Gastroesophageal sphincter (tissue), 4 donors: ENCODE results near the gene PTPRJ. TPM values are rescaled to one million over a fixed set of nuclear protein-coding genes. Genes with fewer than 3 reads are reported as not detected.

Experiments
- ATAC-seq: fragments of 150-250 bp; one replicate; pipeline ENCODE4 v1.9.1; 2016; ENCODE audit warnings: mild to moderate bottlenecking, moderate library complexity
- H3K27ac ChIP-seq, 4 donors: fragments of 200-600 bp; sonication (generic) in 3 of 4; 1 replicate in 3 of 4; 2 replicates in 1 of 4; pipeline ENCODE4 v1.5.1; 2016 to 2019
- H3K27me3 ChIP-seq: fragments of 200-600 bp; sonication (generic); one replicate; pipeline ENCODE4 v1.5.1; 2019
- H3K36me3 ChIP-seq, 2 donors: fragments of 200-600 bp; sonication (generic); one replicate each; pipeline ENCODE4 v1.5.1; 2019; ENCODE audit warnings: control low read depth in 1 of 2
- H3K4me1 ChIP-seq, 3 donors: fragments of 200-600 bp; sonication (generic); 1 replicate in 2 of 3; 2 replicates in 1 of 3; pipeline ENCODE4 v1.5.1; 2016 to 2019; ENCODE audit warnings: control low read depth in 2 of 3
- H3K4me3 ChIP-seq, 2 donors: fragments of 200-600 bp; sonication (generic); one replicate each; pipeline ENCODE4 v1.5.1; 2019; ENCODE audit warnings: mild to moderate bottlenecking in 1 of 2, moderate library complexity in 1 of 2
- H3K9me3 ChIP-seq, 3 donors: fragments of 200-600 bp; sonication (generic); one replicate each; pipeline ENCODE4 v1.5.1; 2017 to 2019; ENCODE audit warnings: control low read depth in 2 of 3
- EP300 ChIP-seq: sonication (generic); formaldehyde crosslinking; IDR thresholded peaks from one replicate; pipeline ENCODE4 v1.6.1; 2017; ENCODE audit warnings: antibody characterized with exemption, mild to moderate bottlenecking
- POLR2A ChIP-seq, 2 donors: fragments of 450-650 bp; IDR thresholded peaks; one replicate each; pipeline ENCODE4 v1.6.1; 2017; ENCODE audit warnings: antibody characterized with exemption in 2 of 2, mild to moderate bottlenecking in 2 of 2, moderate library complexity in 1 of 2
- POLR2AphosphoS5 ChIP-seq: sonication (generic); formaldehyde crosslinking; IDR thresholded peaks from one replicate; pipeline ENCODE4 v1.6.1; 2017; ENCODE audit warnings: antibody characterized with exemption
- WGBS, 2 donors: methylation state at CpG; one replicate each; pipeline ENCODE4 v1.1.5; 2018; ENCODE audit warnings: low coverage in 1 of 2; 5-methylcytosine and 5-hydroxymethylcytosine counted together
- total RNA-seq, 4 donors: library from RNA; depleted of rRNA; stranded (reverse); fragments of >200 nt; gene quantifications; one replicate each; pipeline ENCODE4 v1.1.0, GENCODE V29; 2016
- TF ChIP-seq, protein P1 (sequence below), 4 experiments: fragments of 200-600 bp in 2 of 4; fragments of 450-650 bp in 2 of 4; sonication (generic) in 1 of 4; IDR thresholded peaks; one replicate each; pipeline ENCODE4 v1.5.1; 2017 to 2019; ENCODE audit warnings: antibody characterized with exemption in 4 of 4, mild to moderate bottlenecking in 2 of 4, moderate library complexity in 2 of 4

The PTPRJ gene
- total RNA-seq, 4 donors from 2014 or later = 5.4 to 13.5 (median 10.5) TPM

- Histone ChIP-seq H3K27ac (no peak overlapping the region), H3K4me1 (peaks cover 0 to 41% (median 15%) of the 10 kb centered on the region in 3 donors)
Observed at GRCh38 chr11:48003926-48004325, 23.6 kb downstream of the PTPRJ start.

DNA sequence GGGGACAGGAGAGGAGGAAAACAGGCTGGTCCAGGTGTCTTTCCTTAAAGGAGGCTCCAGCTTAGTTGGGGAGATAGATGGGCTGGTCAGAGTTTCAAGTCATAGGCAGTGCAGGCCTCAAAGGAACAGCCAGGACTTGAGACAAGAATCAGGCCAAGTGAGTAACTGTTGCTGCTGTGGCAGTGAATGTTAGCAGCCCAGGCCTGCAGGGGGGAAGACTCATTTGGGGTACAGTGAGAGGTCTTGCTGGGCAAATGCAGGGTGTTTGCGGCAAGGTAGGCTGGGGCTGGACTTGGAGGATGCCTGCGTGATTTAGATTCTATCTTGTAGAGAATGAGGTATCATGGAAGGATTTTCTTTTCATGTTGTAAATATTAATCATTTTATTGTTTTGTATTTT is 24.1 kb downstream of the PTPRJ start:
- WGBS, 2 donors = 87 to 94% methylated on average over 2 of the region's 2 CpGs
- Histone ChIP-seq H3K4me1 (peaks cover 0 to 41% (median 15%) of the 10 kb centered on the region in 3 donors), H3K9me3 (no peaks in the 10 kb centered on the region), H3K4me3 (no peak overlapping the region), H3K36me3 (no peaks in the 10 kb centered on the region), H3K27ac (no peak overlapping the region), H3K27me3 (no peaks in the 10 kb centered on the region)
- ATAC-seq = no peak
- TF ChIP-seq POLR2A (IDR thresholded peaks at IDR 0.05) (no peak), POLR2AphosphoS5 (no peak), EP300 (no peak)
- TF ChIP-seq, protein P1, sequence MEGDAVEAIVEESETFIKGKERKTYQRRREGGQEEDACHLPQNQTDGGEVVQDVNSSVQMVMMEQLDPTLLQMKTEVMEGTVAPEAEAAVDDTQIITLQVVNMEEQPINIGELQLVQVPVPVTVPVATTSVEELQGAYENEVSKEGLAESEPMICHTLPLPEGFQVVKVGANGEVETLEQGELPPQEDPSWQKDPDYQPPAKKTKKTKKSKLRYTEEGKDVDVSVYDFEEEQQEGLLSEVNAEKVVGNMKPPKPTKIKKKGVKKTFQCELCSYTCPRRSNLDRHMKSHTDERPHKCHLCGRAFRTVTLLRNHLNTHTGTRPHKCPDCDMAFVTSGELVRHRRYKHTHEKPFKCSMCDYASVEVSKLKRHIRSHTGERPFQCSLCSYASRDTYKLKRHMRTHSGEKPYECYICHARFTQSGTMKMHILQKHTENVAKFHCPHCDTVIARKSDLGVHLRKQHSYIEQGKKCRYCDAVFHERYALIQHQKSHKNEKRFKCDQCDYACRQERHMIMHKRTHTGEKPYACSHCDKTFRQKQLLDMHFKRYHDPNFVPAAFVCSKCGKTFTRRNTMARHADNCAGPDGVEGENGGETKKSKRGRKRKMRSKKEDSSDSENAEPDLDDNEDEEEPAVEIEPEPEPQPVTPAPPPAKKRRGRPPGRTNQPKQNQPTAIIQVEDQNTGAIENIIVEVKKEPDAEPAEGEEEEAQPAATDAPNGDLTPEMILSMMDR (IDR thresholded peaks at IDR 0.05) = no peak

More at GRCh38 chr11:48003926-48004325, 23.6 kb downstream of the PTPRJ start:
- ATAC-seq = no peak
- Histone ChIP-seq H3K36me3 (no peaks in the 10 kb centered on the region), H3K4me3 (no peak overlapping the region), H3K9me3 (no peaks in the 10 kb centered on the region), H3K27me3 (no peaks in the 10 kb centered on the region)
- TF ChIP-seq POLR2AphosphoS5 (no peak), EP300 (no peak)
- TF ChIP-seq, protein P1 (IDR thresholded peaks at IDR 0.05) = no peak
- 53 to 68% methylated on average over 2 of the region's 2 CpGs for WGBS, 2 donors

GRCh38 chr11:48005136-48005535 is 24.8 kb downstream of the PTPRJ start:
- 66 to 79% methylated on average over 3 to 4 of the region's 4 CpGs for WGBS, 2 donors
- H3K27ac ChIP-seq = no peak overlapping the region
- no peaks in the 10 kb centered on the region for H3K9me3 ChIP-seq
- TF ChIP-seq, protein P1 (IDR thresholded peaks at IDR 0.05) = no peak
- no peak for TF ChIP-seq EP300
- no peak for TF ChIP-seq POLR2A (IDR thresholded peaks at IDR 0.05)
- no peak for TF ChIP-seq POLR2AphosphoS5
- H3K27me3 ChIP-seq = no peaks in the 10 kb centered on the region
- H3K4me1 ChIP-seq = peaks cover 0 to 41% (median 15%) of the 10 kb centered on the region in 3 donors
- ATAC-seq = no peak
- no peaks in the 10 kb centered on the region for H3K36me3 ChIP-seq
- no peak overlapping the region for H3K4me3 ChIP-seq

DNA sequence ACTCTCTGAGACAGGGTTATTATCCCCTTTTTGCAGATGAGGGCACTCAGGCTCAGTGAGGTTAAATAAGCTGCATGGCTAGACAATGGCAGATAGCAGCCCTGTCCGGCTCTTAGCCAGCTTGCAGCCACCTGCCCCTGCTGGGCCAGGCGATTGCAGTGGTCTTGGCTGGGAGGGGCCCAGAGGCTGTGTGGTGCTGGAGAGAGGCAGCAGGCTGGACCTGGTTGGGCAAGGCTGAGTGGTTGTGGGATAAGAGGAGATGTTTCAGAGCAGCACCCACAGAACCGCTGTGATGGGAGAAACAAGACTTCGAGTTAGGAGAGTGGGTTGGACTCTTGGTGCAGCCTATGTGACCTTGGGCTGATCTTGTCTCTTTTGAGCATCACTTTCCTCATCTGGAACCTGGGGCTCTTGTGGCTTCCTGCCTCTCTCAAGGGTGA is 25.5 kb downstream of the PTPRJ start:
- no peak for ATAC-seq

More for the DNA sequence above, 25.5 kb downstream of the PTPRJ start:
- Histone ChIP-seq H3K27ac (peak overlapping the region in 1 of 4 donors; percentile 47), H3K36me3 (no peaks in the 10 kb centered on the region), H3K4me3 (no peak overlapping the region), H3K4me1 (peaks cover 0 to 41% (median 15%) of the 10 kb centered on the region in 3 donors), H3K9me3 (no peaks in the 10 kb centered on the region), H3K27me3 (no peaks in the 10 kb centered on the region)
- 74% methylated on average over 3 of the region's 4 CpGs; no CpG with 5 or more reads in 1 of the 2 donors for WGBS, 2 donors
- TF ChIP-seq POLR2AphosphoS5 (no peak), POLR2A (IDR thresholded peaks at IDR 0.05) (no peak), EP300 (no peak)
- TF ChIP-seq, protein P1 (IDR thresholded peaks at IDR 0.05) = no peak
